HG02970 (cell line): ENCODE measurements around the gene UFD1.

Source experiments
- ATAC-seq: cut with Tn5 transposase; IDR thresholded peaks from one replicate; pipeline ENCODE4 v1.9.1; 2021; ENCODE audit warnings: mild to moderate bottlenecking, moderate library complexity, moderate number of reproducible peaks; ENCODE audit not compliant: unreplicated experiment, low FRiP score

The UFD1 gene

GRCh38 chr22:19516378-19517170, 37.6 kb upstream of the UFD1 start:
- no peak for ATAC-seq

GRCh38 chr22:19515654-19516377, 36.8 kb upstream of the UFD1 start:
- ATAC-seq: no peak

- ATAC-seq: no peak
These were observed 36.0 kb upstream of the UFD1 start for GRCh38 chr22:19514831-19515565.

GRCh38 chr22:19513823-19514222, 34.8 kb upstream of the UFD1 start:
- ATAC-seq: no peak

DNA sequence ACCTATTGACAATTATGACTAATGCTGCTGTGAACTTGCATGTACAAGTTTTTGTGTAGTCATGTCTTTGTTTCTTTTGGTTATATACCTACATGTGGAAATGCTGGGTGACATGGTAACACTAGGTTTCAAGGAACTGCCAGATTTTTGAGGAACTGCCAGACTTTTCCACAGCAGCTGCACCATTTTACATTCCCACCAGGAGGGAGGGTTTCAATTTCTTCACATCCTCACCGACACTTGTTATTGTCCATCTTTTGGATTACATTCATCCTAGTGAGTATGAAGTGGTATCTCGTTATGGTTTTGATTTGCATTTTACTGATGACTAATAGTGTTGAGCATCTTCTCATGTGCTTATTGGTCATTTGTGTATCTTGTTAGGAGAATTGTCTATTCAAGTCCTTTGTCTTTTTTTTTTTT, 31.9 kb upstream of the UFD1 start:
- no peak for ATAC-seq

- ATAC-seq: no peak
These were observed 30.9 kb upstream of the UFD1 start for GRCh38 chr22:19509923-19510322.

- no peak for ATAC-seq
These were observed 30.2 kb upstream of the UFD1 start for GRCh38 chr22:19509191-19509590.

DNA sequence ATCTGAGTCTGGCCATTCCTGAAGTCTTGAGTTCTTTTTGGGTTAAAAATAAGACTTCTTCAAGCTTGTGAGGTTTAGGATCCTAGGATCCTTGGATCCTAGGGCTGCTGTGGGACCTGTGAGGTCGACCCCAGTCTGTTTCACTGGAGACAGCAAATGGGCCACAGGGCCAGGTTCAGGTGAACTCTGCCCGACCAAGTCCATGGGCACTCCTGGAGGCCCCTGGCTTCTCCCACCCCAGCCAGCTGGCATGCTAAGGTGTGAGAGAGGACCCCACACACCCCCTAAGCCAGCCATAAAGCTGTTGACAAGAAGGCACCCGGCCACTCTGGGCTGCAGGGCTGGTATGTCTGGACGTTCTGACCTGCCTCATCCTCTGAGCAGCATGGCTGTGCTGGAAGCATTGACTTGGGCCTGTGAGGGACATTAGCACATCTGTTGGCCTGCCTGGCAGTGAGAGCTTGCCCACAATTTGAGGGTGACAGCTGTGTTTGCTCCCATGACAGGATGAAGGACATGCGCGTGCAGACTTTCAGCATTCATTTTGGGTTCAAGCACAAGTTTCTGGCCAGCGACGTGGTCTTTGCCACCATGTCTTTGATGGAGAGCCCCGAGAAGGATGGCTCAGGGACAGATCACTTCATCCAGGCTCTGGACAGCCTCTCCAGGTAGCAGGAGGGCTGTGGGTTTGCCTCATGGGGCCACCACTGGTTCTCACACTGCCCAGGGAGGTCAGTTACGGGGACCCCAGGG, 29.2 kb upstream of the UFD1 start:
- ATAC-seq: no peak

DNA sequence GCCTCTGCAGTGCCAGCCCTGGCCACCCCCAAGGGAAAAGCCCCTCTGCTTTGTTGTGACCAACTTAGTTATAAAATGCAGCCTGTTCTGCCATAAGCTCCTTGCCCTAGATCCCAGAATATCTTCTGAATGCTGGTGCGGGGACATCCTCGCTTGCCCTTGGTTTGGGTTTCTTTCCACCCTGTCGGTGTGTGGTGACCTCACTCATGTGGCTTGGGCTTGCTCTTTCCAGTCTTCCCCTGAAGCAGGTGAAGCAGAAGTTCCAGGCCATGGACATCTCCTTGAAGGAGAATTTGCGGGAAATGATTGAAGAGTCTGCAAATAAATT, 28.5 kb upstream of the UFD1 start:
- no peak for ATAC-seq

- no peak for ATAC-seq
These were observed 27.2 kb upstream of the UFD1 start for GRCh38 chr22:19506212-19506611.

DNA sequence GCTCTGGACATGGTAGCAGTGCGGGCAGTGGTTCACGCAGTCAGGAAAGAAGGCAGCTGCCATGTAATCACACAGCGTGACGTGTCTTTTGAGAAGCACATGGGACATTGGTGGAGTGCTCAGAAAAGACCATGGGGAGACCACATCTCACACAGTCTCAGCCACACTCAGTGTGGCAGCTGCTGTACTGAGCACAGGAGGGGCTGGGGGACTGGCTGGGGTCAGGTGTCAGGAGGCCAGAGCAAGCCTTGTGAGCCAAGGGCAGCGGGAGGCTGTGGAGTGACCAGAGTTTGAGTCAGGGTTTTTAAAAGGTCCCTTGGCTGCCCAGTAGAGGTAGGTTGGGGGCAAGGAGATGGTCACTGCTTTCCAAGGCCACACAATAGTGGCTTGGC, 26.7 kb upstream of the UFD1 start:
- no peak for ATAC-seq

DNA sequence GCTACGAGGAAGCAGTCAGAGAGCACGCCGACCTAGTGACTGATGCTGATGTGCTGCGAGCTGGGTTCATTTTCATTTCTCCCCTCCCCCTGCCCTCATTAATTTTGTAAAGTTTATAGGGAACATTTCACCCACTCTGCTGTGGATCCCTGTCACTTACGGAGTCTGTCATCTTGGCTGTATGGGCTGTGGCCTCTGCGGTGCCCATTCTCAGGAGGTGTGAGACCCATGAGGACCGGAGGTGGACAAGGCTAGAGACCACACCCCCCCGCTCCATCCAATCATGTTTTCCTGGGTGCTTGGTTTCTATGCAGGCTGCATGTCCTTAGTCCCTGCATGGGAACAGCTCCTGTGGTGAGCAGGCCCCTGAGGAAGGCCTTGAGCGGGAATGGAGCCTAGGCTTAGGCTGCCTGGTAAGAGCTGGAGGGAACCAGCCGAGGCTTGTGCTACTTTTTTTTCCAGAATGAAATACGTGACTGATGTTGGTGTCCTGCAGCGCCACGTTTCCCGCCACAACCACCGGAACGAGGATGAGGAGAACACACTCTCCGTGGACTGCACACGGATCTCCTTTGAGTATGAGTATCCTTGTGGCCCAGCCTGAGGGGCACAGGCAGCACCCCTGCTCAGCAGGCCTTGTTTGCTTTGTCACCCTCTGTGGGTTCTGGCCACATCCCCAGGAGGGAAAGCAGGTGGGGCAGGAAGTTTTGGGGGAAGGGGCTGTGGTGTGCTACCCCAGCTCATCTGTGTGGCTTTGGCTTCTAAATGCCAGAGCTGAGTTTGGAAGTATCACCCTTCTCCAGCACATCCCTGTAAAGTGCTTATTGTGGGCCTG, 26.1 kb upstream of the UFD1 start:
- no peak for ATAC-seq

DNA sequence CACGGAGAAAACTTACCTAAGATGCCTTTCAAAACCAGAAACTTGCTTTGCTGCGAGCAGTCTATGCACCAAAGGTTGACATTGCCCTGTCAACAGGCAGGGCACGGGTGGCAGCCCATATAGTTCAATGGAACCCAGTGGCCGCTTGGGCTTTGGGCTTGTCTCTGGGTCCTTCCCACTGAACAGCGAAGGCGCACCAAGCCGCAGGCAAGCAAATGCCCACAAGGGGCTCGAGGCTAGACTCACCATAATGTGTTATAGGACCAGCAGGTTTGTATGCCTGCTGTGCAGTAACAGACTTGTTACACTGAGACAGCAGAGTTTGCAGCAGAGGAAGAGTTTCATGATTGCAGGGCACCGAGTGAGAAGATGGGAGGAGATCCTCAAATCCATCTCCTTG, 24.9 kb upstream of the UFD1 start:
- ATAC-seq: no peak

- ATAC-seq: no peak
These were observed 24.4 kb upstream of the UFD1 start for GRCh38 chr22:19503367-19503766.

- ATAC-seq: no peak
These were observed 23.0 kb upstream of the UFD1 start for GRCh38 chr22:19501897-19502447.

DNA sequence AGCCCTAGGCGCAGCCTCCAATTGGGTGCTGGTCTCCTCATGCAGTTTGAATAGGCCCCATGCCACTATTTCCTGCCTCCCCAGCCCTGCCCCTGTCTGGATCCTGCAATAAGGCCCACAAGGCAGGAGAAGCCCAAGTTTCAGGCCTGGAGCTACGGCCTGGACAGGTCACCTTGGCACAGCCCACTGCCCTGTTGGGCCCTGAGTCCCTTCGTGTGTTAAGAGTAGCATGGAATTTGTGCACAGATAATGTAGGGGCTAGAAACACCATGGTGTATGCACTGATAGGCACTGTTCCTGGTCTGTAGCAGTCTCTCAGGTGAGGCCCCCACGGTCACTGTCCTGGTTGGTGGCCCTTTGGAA, 20.9 kb upstream of the UFD1 start:
- ATAC-seq: no peak

DNA sequence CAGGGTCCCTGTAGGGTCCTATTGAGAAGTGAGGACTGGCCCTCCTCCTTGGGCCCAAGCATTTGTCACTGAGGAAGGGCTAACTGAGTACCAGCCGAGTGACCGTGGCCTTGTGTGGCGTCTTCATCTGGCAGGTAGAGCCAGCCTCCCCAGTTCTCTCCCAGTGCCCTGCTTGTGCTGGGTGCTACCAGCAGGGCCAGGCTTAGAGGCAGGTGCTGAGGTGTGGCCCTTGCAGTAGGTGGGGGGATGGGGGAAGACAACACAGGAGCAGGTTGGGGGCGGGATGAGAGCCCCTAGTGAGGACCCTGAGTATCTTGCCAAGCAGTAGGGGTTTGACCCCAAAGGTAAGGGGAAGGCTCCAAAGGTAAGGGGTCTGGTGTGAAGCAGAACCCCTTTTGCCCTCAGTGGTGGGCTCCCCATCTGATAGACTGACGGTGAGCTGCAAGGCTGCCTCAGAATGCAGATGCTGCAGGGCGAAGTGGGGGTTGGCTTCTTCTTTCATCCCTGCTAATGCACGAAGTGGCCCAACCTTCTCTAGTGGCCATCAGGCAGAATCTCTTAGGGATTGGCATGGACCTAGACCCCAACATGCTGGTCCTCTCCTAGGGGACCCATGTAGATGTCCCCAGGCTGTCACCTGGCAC, 20.4 kb upstream of the UFD1 start:
- no peak for ATAC-seq

DNA sequence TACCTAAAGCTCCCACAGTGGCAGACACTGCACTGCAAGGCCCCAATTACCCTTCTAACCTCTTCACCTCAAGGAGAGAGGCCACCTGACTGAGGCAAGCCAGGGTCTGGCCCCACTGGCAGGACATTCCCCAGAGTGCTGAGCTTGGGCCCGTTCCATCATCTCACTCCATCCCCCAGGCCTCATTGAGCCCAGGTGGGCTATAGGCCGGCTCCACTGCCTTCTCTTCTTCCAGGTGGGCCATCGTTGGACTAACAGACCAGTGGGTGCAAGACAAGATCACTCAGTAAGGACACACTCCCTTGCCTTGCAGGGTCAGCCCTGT, 19.8 kb upstream of the UFD1 start:
- ATAC-seq: no peak

- no peak for ATAC-seq
These were observed 19.3 kb upstream of the UFD1 start for GRCh38 chr22:19498154-19498865.
